ENCODE data around the gene DIPK1C.
A peak's percentile ranks its signal among the peaks of the same experiment; 100 is the strongest.
"Not testable (repeated sequence)": the region's sequence is repeated elsewhere in the genome, so short reads cannot be mapped to it uniquely, and the experiment has no call there.

The DIPK1C gene

GRCh38 chr18:74457043-74457724, at the start of gene DIPK1C:
TSS of gene DIPK1C (minus strand) at chr18:74457308. CDS start at chr18:74457259, 49 bp downstream.
- no peak for FAIRE-seq
- TF ChIP-seq, protein P1, sequence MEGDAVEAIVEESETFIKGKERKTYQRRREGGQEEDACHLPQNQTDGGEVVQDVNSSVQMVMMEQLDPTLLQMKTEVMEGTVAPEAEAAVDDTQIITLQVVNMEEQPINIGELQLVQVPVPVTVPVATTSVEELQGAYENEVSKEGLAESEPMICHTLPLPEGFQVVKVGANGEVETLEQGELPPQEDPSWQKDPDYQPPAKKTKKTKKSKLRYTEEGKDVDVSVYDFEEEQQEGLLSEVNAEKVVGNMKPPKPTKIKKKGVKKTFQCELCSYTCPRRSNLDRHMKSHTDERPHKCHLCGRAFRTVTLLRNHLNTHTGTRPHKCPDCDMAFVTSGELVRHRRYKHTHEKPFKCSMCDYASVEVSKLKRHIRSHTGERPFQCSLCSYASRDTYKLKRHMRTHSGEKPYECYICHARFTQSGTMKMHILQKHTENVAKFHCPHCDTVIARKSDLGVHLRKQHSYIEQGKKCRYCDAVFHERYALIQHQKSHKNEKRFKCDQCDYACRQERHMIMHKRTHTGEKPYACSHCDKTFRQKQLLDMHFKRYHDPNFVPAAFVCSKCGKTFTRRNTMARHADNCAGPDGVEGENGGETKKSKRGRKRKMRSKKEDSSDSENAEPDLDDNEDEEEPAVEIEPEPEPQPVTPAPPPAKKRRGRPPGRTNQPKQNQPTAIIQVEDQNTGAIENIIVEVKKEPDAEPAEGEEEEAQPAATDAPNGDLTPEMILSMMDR (IDR thresholded peaks at IDR 0.05; ENCODE audit: insufficient read depth, missing control alignments): no peak
- DNase-seq (ENCODE audit: insufficient read length, low spot score): no peak

DNA sequence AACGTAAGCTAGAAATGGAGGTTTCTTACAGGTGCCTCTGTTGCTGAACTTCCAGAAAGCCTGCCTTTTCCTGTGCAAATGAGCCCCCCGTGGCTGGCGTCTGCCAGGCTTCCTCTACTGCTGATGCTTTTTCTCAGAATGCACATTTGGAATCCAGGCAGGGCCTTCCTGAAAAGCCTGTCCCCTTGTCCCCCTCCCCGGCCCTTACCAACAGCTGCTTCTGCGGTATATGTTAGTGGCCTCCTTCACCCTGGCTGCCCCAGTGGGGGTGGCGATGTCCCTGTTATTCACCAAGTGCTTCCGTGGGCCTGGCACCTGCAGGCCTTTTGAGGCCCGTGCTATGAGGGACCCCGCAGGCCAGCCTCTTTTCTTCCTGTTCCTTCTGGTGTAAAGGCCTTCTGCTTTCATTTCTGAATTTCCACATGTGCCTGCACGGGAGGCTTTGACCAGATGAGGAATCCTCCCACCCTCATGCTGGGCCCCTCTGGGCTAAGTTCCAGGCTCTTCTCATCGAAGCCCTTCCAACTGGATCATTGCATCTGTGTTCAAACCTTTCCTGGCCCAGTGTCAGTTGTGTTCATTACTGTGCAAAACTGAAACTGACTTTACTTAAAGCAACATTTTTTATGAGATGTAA, 49.5 kb upstream of the DIPK1C start:
- TF ChIP-seq, protein P1 (IDR thresholded peaks at IDR 0.05; ENCODE audit: insufficient read depth, missing control alignments): no peak
- FAIRE-seq: peak; percentile 53

DNA sequence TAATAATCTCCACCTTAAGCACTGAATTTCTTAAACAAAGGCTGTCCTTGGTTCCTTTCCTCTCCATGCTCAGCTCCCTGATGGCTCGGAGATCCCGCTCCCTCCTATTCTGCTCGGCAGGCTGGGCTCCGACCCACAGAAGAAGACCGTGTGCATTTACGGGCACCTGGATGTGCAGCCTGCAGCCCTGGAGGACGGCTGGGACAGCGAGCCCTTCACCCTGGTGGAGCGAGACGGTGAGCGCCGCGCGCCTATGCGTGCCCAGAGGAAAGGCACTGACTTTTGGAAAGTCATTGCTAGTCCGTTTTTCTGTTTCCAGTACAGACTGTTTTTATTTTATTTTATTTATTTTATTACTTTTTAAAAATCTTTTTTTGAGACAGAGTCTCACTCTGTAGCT, 48.7 kb upstream of the DIPK1C start:
- TF ChIP-seq, protein P1 (IDR thresholded peaks at IDR 0.05; ENCODE audit: insufficient read depth, missing control alignments): no peak
- DNase-seq (ENCODE audit: insufficient read length, low spot score) (no peak), FAIRE-seq (no peak)

More for the DNA sequence above, 49.5 kb upstream of the DIPK1C start:
- DNase-seq (ENCODE audit: insufficient read length, low spot score): no peak

- DNase-seq (ENCODE audit: insufficient read length, low spot score) (no peak), FAIRE-seq (no peak)
- TF ChIP-seq, protein P1 (IDR thresholded peaks at IDR 0.05; ENCODE audit: insufficient read depth, missing control alignments): no peak
Measured at GRCh38 chr18:74503137-74503536, 46.0 kb upstream of the DIPK1C start.

DNA sequence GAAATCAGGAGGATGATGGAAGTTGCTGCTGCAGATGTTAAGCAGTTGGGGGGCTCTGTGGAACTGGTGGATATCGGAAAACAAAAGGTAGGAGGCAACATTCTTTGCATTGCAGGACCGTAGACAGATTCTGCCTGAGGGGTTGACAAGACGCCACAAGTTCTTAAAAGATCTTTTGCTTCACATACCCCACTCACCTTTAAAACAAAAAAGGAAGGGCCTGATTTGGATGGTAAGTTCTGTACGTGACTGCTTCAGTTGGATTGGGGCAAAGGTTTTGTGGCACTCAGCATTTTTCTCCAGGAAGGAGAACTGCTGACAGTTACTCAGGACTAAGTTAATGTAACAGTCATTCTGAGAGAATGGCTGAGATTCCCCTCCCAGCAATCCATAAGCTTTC, 44.3 kb upstream of the DIPK1C start:
- DNase-seq (ENCODE audit: insufficient read length, low spot score) (no peak), FAIRE-seq (peak; percentile 55)
- TF ChIP-seq, protein P1 (IDR thresholded peaks at IDR 0.05; ENCODE audit: insufficient read depth, missing control alignments): no peak

DNA sequence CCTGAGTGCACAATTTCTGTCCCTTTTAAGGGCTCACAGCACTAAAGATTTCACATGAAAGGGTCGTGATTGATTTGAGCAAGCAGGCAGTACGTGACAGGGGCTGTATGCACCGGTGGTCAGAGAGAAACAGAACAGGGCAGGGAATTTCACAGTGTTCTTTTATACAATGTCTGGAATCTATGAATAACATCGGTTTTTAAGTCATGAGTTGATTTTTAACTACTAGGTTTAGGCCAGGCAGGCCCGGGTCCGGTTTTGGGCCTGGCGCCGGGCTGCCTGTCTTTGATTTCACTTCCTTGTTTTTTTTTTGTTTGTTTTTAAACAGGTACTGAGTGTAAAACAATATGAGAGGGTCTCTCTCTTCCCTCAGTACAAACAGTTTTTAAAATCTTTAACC, 43.7 kb upstream of the DIPK1C start:
- DNase-seq (ENCODE audit: insufficient read length, low spot score); FAIRE-seq: not testable (repeated sequence)

GRCh38 chr18:74500372-74500771, 43.3 kb upstream of the DIPK1C start:
- FAIRE-seq (peak; percentile 94), DNase-seq (ENCODE audit: insufficient read length, low spot score) (no peak)
- TF ChIP-seq, protein P1 (IDR thresholded peaks at IDR 0.05; ENCODE audit: insufficient read depth, missing control alignments): no peak

Measured in D721Med (cell line).